Stimulated activated CD4-positive, alpha-beta T cell treated with anti-CD3 and anti-CD28 coated beads, Interleukin-2, amount 100 ng/mL, for 4 hours (primary cell): ENCODE results near the gene ZNF200.

Source experiments
- DNase-seq: peaks from one replicate; pipeline ENCODE4 v3.0.0-alpha.2; 2020; ENCODE audit warnings: low read depth

The ZNF200 gene

DNA sequence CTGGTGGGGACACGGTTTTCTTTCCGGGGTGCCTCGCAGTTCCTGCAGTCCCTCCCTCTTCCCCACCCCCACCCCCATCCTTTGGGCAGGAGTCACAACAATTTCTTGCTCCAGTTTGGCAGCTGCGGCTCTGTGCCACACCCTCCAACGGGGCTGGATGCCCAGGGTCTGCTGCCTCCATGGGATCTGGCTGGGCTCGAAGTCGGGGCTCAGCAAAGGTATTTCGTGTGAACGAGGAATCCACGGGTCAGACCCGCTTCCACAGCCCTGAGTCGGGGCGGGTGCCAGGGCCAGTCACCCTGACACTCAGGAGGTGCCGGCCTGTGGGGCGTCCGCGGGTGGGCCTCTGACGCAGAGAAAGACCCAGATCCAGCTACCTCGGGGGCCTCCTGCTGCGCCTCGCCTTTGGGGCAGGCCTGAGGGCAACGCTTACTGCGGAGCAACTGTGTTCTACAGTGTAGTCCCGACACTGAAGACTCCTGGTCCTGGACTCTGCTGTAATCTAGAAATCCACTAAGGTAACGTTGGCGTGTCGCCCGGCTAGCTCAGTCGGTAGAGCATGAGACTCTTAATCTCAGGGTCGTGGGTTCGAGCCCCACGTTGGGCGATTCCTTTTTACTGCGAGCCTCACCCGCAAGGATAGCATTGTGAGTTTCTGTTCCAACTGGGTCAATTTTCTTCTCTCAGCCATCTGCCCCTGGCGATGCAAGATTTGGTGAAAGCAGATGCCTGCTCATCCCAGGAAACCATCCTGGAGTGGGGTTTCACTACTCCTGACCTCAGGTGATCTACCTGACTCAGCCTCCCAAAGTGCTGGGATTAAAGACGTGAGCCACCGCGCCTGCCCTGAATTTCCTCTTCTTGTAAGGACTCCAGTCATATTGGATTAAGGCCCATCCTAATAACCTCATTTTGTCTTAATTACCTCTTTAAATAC is 59.5 kb downstream of the ZNF200 start:
- no peak for DNase-seq

DNA sequence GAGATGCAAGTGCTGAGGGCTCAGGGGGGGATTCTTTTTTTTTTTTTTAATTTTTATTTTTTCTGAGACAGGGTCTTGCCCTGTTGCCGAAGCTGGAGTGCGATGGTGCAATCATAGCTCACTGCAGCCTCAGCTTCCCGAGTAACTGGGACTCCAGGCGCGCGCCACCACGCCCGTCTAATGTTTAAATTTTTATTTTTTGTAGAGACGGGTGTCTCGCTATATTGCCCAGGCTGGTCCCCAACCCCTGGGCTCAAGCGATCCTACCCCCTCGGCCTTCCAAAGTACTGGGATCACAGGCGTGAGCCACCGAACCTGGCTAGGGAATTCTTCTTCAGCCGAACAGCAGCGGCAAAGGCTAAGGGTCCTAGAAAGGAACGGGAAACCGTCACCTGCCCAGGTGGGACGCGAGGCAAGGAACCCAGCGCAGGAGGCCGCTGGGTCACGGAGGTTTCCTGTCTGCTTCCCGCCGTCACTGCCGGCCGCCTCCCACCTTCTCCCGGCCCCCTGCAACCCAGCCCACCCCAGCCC is 60.3 kb downstream of the ZNF200 start:
- DNase-seq = no peak

DNA sequence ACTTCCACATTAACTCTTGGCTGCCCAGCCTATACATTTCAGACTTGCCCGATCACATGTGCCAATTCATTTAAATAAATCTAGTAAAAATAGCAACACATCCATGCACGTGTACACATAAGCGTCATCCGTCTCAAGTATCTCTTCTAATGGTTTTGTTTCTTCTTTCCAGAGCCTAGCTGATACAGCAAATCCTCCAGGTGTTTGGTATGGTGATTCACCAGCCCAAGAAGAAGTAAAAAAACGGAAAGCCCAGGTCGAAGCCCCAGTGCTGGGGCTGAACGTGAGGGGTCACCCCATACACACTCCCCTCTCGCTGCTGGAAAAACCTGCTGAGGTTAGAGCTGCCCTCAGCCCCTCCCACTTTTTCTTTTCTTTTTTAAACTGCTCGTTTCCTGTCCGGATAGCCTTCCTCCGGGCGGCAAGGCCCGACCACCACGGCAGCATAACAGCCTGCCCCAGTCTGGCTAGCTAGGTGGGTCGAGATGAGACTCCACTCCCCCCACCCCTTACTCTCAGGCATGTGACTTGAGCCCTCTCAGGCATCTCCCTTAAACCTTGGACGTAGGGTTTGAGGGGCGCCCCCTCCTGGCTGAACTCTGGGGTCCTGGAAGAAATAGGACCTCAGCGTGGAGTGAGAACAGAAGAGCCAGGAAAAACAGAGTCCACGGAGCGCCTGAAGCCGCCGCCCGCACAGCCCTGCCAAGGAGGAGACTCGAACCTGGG is 60.9 kb downstream of the ZNF200 start:
- DNase-seq = no peak
